Hematopoietic multipotent progenitor cell treated with erythropoietin and hydrocortisone succinate and interleukin-3 and kit ligand, for 15 days (in vitro differentiated cells): ENCODE data around the gene SGSM2.
"Not testable (repeated sequence)": the region's sequence is repeated elsewhere in the genome, so short reads cannot be mapped to it uniquely, and the experiment has no call there.

ENCODE experiments used
- DNase-seq: peaks from one replicate; pipeline ENCODE4 v3.0.0-alpha.2; 2015; ENCODE audit warnings: low spot score

SGSM2 gene, protein sequence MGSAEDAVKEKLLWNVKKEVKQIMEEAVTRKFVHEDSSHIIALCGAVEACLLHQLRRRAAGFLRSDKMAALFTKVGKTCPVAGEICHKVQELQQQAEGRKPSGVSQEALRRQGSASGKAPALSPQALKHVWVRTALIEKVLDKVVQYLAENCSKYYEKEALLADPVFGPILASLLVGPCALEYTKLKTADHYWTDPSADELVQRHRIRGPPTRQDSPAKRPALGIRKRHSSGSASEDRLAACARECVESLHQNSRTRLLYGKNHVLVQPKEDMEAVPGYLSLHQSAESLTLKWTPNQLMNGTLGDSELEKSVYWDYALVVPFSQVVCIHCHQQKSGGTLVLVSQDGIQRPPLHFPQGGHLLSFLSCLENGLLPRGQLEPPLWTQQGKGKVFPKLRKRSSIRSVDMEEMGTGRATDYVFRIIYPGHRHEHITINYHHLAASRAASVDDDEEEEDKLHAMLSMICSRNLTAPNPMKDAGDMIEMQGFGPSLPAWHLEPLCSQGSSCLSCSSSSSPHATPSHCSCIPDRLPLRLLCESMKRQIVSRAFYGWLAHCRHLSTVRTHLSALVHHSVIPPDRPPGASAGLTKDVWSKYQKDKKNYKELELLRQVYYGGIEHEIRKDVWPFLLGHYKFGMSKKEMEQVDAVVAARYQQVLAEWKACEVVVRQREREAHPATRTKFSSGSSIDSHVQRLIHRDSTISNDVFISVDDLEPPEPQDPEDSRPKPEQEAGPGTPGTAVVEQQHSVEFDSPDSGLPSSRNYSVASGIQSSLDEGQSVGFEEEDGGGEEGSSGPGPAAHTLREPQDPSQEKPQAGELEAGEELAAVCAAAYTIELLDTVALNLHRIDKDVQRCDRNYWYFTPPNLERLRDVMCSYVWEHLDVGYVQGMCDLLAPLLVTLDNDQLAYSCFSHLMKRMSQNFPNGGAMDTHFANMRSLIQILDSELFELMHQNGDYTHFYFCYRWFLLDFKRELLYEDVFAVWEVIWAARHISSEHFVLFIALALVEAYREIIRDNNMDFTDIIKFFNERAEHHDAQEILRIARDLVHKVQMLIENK

DNA sequence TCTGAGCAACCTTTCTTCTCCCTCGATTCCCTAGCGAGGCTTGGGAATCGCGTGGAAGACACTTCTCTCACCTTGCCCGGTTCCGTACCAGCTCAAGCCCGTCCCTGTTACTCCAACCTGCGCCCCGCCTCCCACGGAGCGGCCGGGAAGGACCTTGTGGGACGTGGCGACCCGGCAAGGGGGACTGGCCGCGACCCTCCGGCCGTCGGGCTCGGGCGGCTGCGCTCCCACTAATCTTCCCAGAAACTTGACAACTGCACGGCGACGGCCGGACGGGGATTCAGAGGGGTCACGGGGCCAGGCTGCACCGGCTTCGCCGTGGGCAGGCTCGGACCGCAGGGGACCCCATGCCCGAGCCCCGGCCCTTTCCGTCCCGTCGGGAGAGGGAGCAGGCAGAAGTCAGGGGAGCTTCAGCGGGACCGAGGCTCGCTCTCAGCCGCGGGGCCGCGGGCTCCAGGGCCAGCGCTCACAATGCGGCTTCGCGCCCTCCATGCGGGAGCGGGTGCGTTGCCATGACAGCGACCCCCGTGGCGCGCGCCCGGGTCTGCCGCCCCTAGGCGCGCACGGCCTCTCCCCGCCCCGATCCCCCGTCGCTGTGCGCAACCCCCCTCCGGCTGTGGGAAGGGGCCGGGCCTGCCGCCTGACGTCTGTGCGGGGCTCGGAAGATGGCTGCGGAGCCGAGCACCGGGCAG is at the start of gene SGSM2:
SGSM2 (plus strand) TSS at position 650 of the 692 bp plus-strand sequence. CDS start 188 bp downstream, outside the sequence.
- no peak for DNase-seq

GRCh38 chr17:2289878-2290478 is 47.3 kb upstream of the SGSM2 start:
- no peak for DNase-seq

DNA sequence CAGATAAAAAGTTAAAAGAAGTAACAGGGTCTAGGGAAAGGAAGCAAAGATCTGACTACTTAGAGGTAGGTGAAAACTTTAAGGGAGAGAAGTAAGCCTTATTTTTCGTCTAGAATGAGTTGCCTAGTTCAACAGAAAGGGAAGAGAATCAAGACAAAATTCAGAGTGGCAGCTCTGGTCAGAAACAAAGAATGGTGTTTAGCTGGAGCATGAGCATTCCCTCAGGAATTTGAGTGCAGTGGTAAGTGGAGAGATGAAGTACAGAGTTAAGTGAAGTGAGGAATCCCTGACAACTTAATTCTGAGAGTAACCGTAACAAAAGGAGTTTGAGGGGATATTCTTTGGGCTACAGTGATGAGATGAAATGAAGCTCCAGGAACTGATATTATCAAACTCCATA is 45.2 kb upstream of the SGSM2 start:
- no peak for DNase-seq

GRCh38 chr17:2295575-2295974 is 41.7 kb upstream of the SGSM2 start:
- DNase-seq: no peak

- DNase-seq: no peak
Measured at GRCh38 chr17:2297023-2297422, 40.3 kb upstream of the SGSM2 start.

- DNase-seq: no peak
Measured at GRCh38 chr17:2299136-2299535, 38.2 kb upstream of the SGSM2 start.

DNA sequence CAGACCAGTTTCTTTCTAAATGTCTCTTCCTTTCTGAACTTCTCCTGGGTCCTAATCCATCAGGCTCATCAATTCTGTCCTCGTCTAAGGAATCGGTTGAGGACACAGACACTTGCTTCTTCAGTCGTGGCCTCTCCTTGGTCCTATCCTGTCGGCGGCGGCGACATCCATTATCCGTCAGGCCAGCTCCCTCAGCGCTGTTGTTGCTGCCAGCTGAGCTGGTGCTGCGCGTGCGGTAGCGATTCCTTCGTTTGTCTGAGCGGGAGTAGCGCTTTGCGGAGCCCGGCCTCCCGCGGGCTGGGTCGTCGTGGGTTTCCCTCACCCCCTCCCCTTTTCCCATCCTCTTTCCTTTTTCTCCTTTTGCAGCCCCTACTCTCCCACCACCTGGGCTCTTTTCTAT is 37.5 kb upstream of the SGSM2 start:
- no peak for DNase-seq

DNA sequence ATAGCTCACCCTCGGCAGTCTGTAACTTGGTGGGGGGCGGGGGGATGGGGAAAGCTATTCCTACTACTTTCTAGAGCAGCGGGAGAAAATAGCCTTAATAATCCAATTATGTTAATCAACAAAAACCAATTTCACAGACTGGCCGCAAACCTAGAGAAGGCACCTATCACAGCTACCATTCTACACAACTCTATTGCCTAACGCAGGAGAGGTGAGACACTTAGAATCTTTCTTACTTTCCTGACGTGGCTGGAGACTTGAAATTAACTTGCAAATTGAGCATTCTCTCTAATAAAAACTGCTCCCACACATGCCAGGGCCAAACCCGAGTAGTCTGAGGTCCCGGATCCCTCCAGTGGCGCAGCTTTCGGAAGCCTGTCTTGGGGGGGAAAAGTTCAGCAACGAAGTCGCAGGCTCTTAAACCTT is 34.5 kb upstream of the SGSM2 start:
- peak; percentile 12 for DNase-seq

- peak; percentile 92 for DNase-seq
Measured at GRCh38 chr17:2303204-2304188, 33.8 kb upstream of the SGSM2 start, which contains the start of the genes SMG6 and SRR. TSS of gene SMG6 (minus strand) at chr17:2303785. CDS start at chr17:2303720, 65 bp downstream. TSS of gene SRR (plus strand) at chr17:2303950. CDS start at chr17:2315561, 11,611 bp downstream.

DNA sequence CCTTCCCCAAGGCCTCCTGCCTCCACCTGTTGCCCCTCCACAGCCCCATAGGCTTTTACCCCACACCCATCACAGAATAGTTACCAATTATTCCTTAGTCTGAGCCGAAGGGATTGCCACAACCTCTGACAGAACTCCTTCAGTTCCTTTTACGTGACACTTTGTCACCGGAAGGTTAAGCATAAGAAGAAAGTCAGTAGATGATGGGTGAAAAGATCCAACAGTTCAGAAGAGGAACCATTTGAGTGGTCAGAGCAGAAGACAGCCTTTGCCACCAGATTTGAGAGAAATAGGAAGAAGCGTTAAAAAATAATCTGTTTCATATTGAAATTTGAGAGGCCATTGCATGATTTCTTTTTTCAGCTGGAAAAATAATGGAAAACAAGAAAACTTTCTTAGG is 32.4 kb upstream of the SGSM2 start:
- no peak for DNase-seq

- no peak for DNase-seq
Measured at GRCh38 chr17:2309338-2310154, 27.8 kb upstream of the SGSM2 start.

GRCh38 chr17:2312736-2313135 is 24.6 kb upstream of the SGSM2 start:
- DNase-seq: no peak

GRCh38 chr17:2316916-2317205 is 20.4 kb upstream of the SGSM2 start:
- DNase-seq: not testable (repeated sequence)

GRCh38 chr17:2317796-2318195 is 19.5 kb upstream of the SGSM2 start:
- DNase-seq: no peak

GRCh38 chr17:2319051-2319450 is 18.2 kb upstream of the SGSM2 start:
- DNase-seq: no peak

DNA sequence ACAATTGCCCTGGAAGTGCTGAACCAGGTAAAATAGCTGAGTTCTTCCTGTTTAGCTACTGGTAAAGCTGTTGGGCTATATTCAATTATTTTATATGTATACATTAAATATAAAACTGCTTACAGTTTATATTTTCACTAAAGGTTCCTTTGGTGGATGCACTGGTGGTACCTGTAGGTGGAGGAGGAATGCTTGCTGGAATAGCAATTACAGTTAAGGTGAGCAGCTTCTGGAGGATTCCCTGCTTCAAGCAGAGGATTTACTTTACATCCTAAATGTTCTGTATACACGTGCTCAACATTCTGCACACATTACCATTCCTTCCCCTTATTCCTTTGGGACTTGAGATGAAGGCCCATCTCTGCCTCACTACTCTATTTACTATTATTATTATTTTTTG is 15.9 kb upstream of the SGSM2 start:
- DNase-seq: no peak

GRCh38 chr17:2323629-2324314 is 13.5 kb upstream of the SGSM2 start:
- DNase-seq: no peak

GRCh38 chr17:2331303-2331702 is 6.0 kb upstream of the SGSM2 start:
- DNase-seq: no peak

DNA sequence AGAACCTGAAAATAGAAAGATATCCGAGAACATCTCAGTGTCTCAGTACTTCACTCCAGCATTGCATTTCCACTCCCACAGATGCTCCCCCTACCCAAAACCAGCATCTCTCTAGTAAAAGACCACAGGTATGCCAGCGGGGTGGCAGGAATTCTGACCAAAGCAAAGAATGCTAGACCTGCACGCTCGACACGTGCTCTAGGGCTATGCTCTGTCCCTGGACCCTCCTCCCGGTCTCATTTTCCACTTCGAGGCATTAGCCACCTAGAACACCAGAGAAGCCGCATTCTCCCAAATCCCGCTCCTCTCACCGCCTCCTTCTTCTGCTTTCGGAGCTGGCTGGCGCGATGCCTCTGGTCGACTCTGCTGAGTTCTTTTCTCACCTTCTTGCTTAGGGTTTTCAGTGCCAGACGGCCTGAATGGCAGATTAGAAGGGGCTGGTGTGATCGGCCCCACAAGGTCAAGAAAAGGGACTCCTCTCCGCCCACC is 1.5 kb upstream of the SGSM2 start:
- DNase-seq: no peak
